K562 (cell line): ENCODE results near the gene RAPSN. TPM values are rescaled to one million over a fixed set of nuclear protein-coding genes. Genes with fewer than 3 reads are reported as not detected.
A peak's percentile ranks its signal among the peaks of the same experiment; 100 is the strongest.

Experiments used
- ATAC-seq: fragments of 200-7000 bp; cut with Tn5 transposase; 3 replicates; pipeline ENCODE4 v1.9.1; 2020; ENCODE audit warnings: moderate library complexity
- BruUV-seq: library from RNA; stranded (reverse); fragments of 400-500 nt; replicated peaks from 2 replicates; lab custom pipeline; 2021; lab: Mats Ljungman, UMichigan
- CTCF ChIA-PET: fragments of 300-600 bp; formaldehyde crosslinking; extraction: SDS; loops from one replicate; lab custom pipeline; 2021; ENCODE audit warnings: low intra/inter-chr PET ratio; lab: Yijun Ruan, JAX
- POLR2A ChIA-PET: fragments of 300-600, 350-650 bp; sonication (Branson Sonifier 250); formaldehyde crosslinking; extraction: SDS; loops from one replicate; lab custom pipeline; 2021; ENCODE audit warnings: antibody characterized with exemption, inconsistent platforms; lab: Yijun Ruan, JAX
- DNase-seq, 4 experiments: peaks; one replicate each; pipeline versions ENCODE4 v3.0.0 to v3.0.0-alpha.2; 2011 to 2018; ENCODE audit warnings: low spot score in 3 of 4, mixed read lengths in 3 of 4; ENCODE audit errors: extremely low read depth in 1 of 4
- FAIRE-seq: peaks from 2 replicates; lab custom pipeline; 2011; peaks lifted over from hg19 to GRCh38; lab: Jason Lieb, UNC
- H2AFZ ChIP-seq: 2 replicates; pipeline ENCODE4 v1.6.0; 2011; ENCODE audit warnings: low read depth, low read length, control low read depth, inconsistent platforms
- H3K27ac ChIP-seq: fragments of 200-600 bp; 3 replicates; pipeline ENCODE4 v1.8.0; 2011; ENCODE audit warnings: low read depth, mild to moderate bottlenecking, control low read depth, inconsistent platforms, low read length, moderate library complexity, mixed read lengths; ENCODE audit errors: extremely low read depth
- H3K27me3 ChIP-seq, 2 experiments: fragments of 300-600 bp in 1 of 2; 2 replicates in 1 of 2; 3 replicates in 1 of 2; pipeline versions ENCODE4 v1.6.0 to v1.8.0; 2011; ENCODE audit warnings: inconsistent platforms in 2 of 2, low read length in 2 of 2, mild to moderate bottlenecking in 1 of 2, mixed read lengths in 1 of 2, moderate library complexity in 1 of 2; ENCODE audit not compliant: control insufficient read depth in 2 of 2, insufficient read depth in 2 of 2
- H3K36me3 ChIP-seq: fragments of 300-600 bp; 3 replicates; pipeline ENCODE4 v1.8.0; 2011; ENCODE audit warnings: mild to moderate bottlenecking, low read length, inconsistent platforms; ENCODE audit not compliant: control insufficient read depth, insufficient read depth
- H3K4me1 ChIP-seq, 2 experiments: fragments of 200-600 bp in 1 of 2; replicated peaks in 1 of 2; 2 replicates in 1 of 2; 3 replicates in 1 of 2; pipeline versions ENCODE4 v1.5.1 to v1.8.0; 2011; ENCODE audit warnings: inconsistent platforms in 2 of 2, low read length in 2 of 2, mild to moderate bottlenecking in 1 of 2, mixed read lengths in 1 of 2, moderate library complexity in 1 of 2; ENCODE audit not compliant: control insufficient read depth in 2 of 2, insufficient read depth in 2 of 2
- H3K4me2 ChIP-seq: 2 replicates; pipeline ENCODE4 v1.6.1; 2011; ENCODE audit warnings: low read length, control low read depth, inconsistent platforms, mixed read lengths; ENCODE audit not compliant: insufficient read depth
- H3K4me3 ChIP-seq: fragments of 200-600 bp; sonication (generic), shearing (Covaris generic); 2 replicates; pipeline ENCODE4 v1.5.1; 2016; ENCODE audit warnings: control low read depth, inconsistent platforms
- H3K79me2 ChIP-seq: fragments of 200-600 bp; 3 replicates; pipeline ENCODE4 v1.8.0; 2011; ENCODE audit warnings: low read length, inconsistent platforms; ENCODE audit not compliant: control insufficient read depth, insufficient read depth
- H3K9ac ChIP-seq, 2 experiments: 2 replicates each; pipeline versions ENCODE4 v1.6.0 to v1.6.1; 2011; ENCODE audit warnings: low read depth in 2 of 2, low read length in 2 of 2, control low read depth in 1 of 2, inconsistent platforms in 1 of 2, mild to moderate bottlenecking in 1 of 2, mixed read lengths in 1 of 2; ENCODE audit not compliant: insufficient read depth in 1 of 2
- H3K9me1 ChIP-seq: one replicate; pipeline ENCODE4 v1.6.0; 2011; ENCODE audit warnings: inconsistent platforms, mild to moderate bottlenecking, low read length, moderate library complexity; ENCODE audit not compliant: control insufficient read depth, insufficient read depth
- H3K9me3 ChIP-seq: replicated peaks from 2 replicates; pipeline ENCODE4 v1.5.1; 2011; ENCODE audit warnings: low read depth, low read length, inconsistent platforms; ENCODE audit not compliant: control insufficient read depth, insufficient read depth
- H4K20me1 ChIP-seq: replicated peaks from 2 replicates; pipeline ENCODE4 v1.6.1; 2011; ENCODE audit warnings: low read length, inconsistent platforms, mixed read lengths; ENCODE audit not compliant: control insufficient read depth, insufficient read depth
- AFF4 ChIP-seq: sonication (generic); formaldehyde crosslinking; IDR thresholded peaks from 2 replicates; pipeline ENCODE4 v1.8.0; 2023; ENCODE audit warnings: mild to moderate bottlenecking, missing genetic modification reagents
- BDP1 ChIP-seq: IDR thresholded peaks from 3 replicates; pipeline ENCODE4 v1.6.1; 2011; ENCODE audit not compliant: insufficient read length, insufficient read depth
- CC2D1A ChIP-seq: fragments of 450-650 bp; IDR thresholded peaks from 2 replicates; pipeline ENCODE4 v1.6.1; 2017; ENCODE audit warnings: mild to moderate bottlenecking
- CHCHD3 ChIP-seq: fragments of 250-450 bp; sonication (Bioruptor Pico); IDR thresholded peaks from 2 replicates; pipeline ENCODE4 v2.1.2; 2022; ENCODE audit warnings: mild to moderate bottlenecking
- CREB5 ChIP-seq: fragments of 250-450 bp; sonication (Bioruptor Pico); IDR thresholded peaks from 2 replicates; pipeline ENCODE4 v1.5.0; 2020; ENCODE audit warnings: mild to moderate bottlenecking
- FOSL1 ChIP-seq: fragments of 200-800 bp; sonication (Bioruptor generic); conservative IDR thresholded peaks from 2 replicates; pipeline ENCODE4 v1.6.1; 2016; ENCODE audit warnings: missing genetic modification characterization, missing compliant biosample characterization
- HNRNPH1 ChIP-seq: fragments of 200-400 bp; formaldehyde crosslinking; optimal IDR thresholded peaks from 2 replicates; pipeline ENCODE3; 2017; ENCODE audit warnings: low read depth, mild to moderate bottlenecking, low read length, moderate library complexity
- L3MBTL2 ChIP-seq: fragments of 450-650 bp; IDR thresholded peaks from 2 replicates; pipeline ENCODE4 v1.6.1; 2016; ENCODE audit warnings: mild to moderate bottlenecking, moderate library complexity
- MCM7 ChIP-seq, 2 experiments: fragments of 450-650 bp; IDR thresholded peaks; 2 replicates each; pipeline ENCODE4 v1.6.1; 2016 to 2018
- POLR2AphosphoS2 ChIP-seq: IDR thresholded peaks from 2 replicates; pipeline ENCODE4 v1.6.1; 2012; ENCODE audit warnings: low read length, improper control_type of control experiment
- SAFB ChIP-seq: fragments of 200-400 bp; formaldehyde crosslinking; IDR thresholded peaks from 2 replicates; pipeline ENCODE4 v1.6.1; 2017; ENCODE audit warnings: low read depth, low read length, borderline replicate concordance
- SRF ChIP-seq, 2 experiments: fragments of 250-450, 450-650 bp in 1 of 2; sonication (Bioruptor Pico) in 1 of 2; sonication (generic) in 1 of 2; formaldehyde crosslinking; IDR thresholded peaks; 2 replicates each; pipeline versions ENCODE4 v1.5.0 to v1.5.1; 2020 to 2022; ENCODE audit warnings: mild to moderate bottlenecking in 1 of 2, missing genetic modification reagents in 1 of 2
- U2AF2 ChIP-seq: fragments of 200-400 bp; formaldehyde crosslinking; optimal IDR thresholded peaks from 2 replicates; pipeline ENCODE3; 2017; ENCODE audit warnings: low read depth, mild to moderate bottlenecking, low read length
- ZC3H8 ChIP-seq: fragments of 450-650 bp; IDR thresholded peaks from 2 replicates; pipeline ENCODE4 v1.6.1; 2017
- ZFPM2 ChIP-seq: fragments of 250-450 bp; sonication (Bioruptor Pico); IDR thresholded peaks from 2 replicates; pipeline ENCODE4 v1.5.1; 2022; ENCODE audit warnings: mild to moderate bottlenecking
- ZNF124 ChIP-seq: sonication (generic); formaldehyde crosslinking; IDR thresholded peaks from 2 replicates; pipeline ENCODE4 v1.8.1; 2022; ENCODE audit warnings: missing genetic modification reagents
- ZNF175 ChIP-seq: fragments of 200-800 bp; sonication (Bioruptor generic); IDR thresholded peaks from 2 replicates; pipeline ENCODE4 v1.6.1; 2016; ENCODE audit warnings: low read depth, mild to moderate bottlenecking, missing genetic modification characterization, missing compliant biosample characterization
- ZNF263 ChIP-seq: sonication (generic); formaldehyde crosslinking; IDR thresholded peaks from 2 replicates; pipeline ENCODE4 v1.8.0; 2022; ENCODE audit warnings: mild to moderate bottlenecking, missing genetic modification reagents, borderline replicate concordance
- ZNF717 ChIP-seq: fragments of 250-450 bp; sonication (Bioruptor Pico); IDR thresholded peaks from 2 replicates; pipeline ENCODE4 v1.5.0; 2021
- WGBS: fragments of 100-300 bp; shearing (Covaris generic); methylation state at CpG from one replicate; pipeline ENCODE4 v1.1.6; 2016; ENCODE audit warnings: low coverage, mixed read lengths; ENCODE audit not compliant: insufficient coverage; ENCODE audit errors: missing lambda C conversion rate; 5-methylcytosine and 5-hydroxymethylcytosine counted together
- in situ Hi-C: fragments of 300-500 bp; cut with MboI; formaldehyde crosslinking; loops from 4 replicates; pipeline ENCODE4 v1.15.0; 2018; ENCODE audit warnings: inconsistent platforms, mixed read lengths
- intact Hi-C: fragments of 100-400 bp; cut with micrococcal nuclease; formaldehyde crosslinking; loops from 2 replicates; pipeline ENCODE4 v1.14.2; 2022
- polyA plus RNA-seq, 8 experiments: library from polyadenylated mRNA; depleted of rRNA in 4 of 8; stranded (reverse) in 5 of 8; unstranded in 3 of 8; fragments of >200 nt; fragmentation: Nextera tagmentation in 2 of 8; fragmentation: Illumina TruSeq in 1 of 8; extraction: Ambion mirVana in 2 of 8; extraction: Trizol in 1 of 8; gene quantifications; 2 replicates each; pipeline versions ENCODE4 v1.2.1 to v1.2.3, GENCODE V29; 2011 to 2014; ENCODE audit warnings: inconsistent platforms in 1 of 8, missing spikeins in 1 of 8
- total RNA-seq, 7 experiments: library from RNA; depleted of rRNA in 6 of 7; stranded (reverse); fragments of >200 nt in 6 of 7; fragmentation: Illumina TruSeq in 2 of 7; extraction: Trizol in 2 of 7; gene quantifications; 2 replicates each; pipeline versions ENCODE4 v1.2.1 to v1.2.3, GENCODE V29; 2011 to 2021; ENCODE audit warnings: low replicate concordance in 1 of 7

The RAPSN gene
- total and polyA plus RNA-seq, 9 of the 15 experiments (the other 6 are each of a cell fraction or from before 2014, with no cell fraction given) = 0.06 to 0.11 TPM; not detected in 7

GRCh38 chr11:47467357-47467756 is 18.4 kb upstream of the RAPSN start (continued):
- TF ChIP-seq HNRNPH1 = no peak
- TF ChIP-seq ZNF717 (CRISPR knock-in tag) = no peak
- TF ChIP-seq SAFB = no peak
- TF ChIP-seq CC2D1A = no peak

- H3K9me3 ChIP-seq = no peaks in the 10 kb centered on the region
- peaks cover 4% of the 10 kb centered on the region; the same call in 1 of the 3 replicates for H3K79me2 ChIP-seq
- FAIRE-seq (no peak), DNase-seq (no peak), ATAC-seq (no peak; the same call in 2 of the 3 replicates)
- intact Hi-C loops = no loop called here
- ChIA-PET POLR2A (interaction anchor here (0.6 to 1.2 kb wide), 2 partner anchors 155 to 714 kb away, joined by 3 read pairs; no protein-coding TSS in a partner anchor), CTCF (no interaction called here)
- H3K9ac ChIP-seq = 0 out of 4 replicates have a peak overlapping the region, but pooled peaks of 1 of the 2 experiments have one; percentile 31
- no peaks in the 10 kb centered on the region for H3K27me3 ChIP-seq
- no peak overlapping the region for H3K4me3 ChIP-seq
- no TSS peak for BruUV-seq
- H3K4me1 ChIP-seq = no peaks in the 10 kb centered on the region
- H3K27ac ChIP-seq = no peak overlapping the region
- H3K9me1 ChIP-seq = no peaks in the 10 kb centered on the region
- 97% methylated on average over 3 of the region's 4 CpGs for WGBS
- H4K20me1 ChIP-seq = peaks cover 16% of the 10 kb centered on the region; the same call in 1 of the 2 replicates
- in situ Hi-C loops = no loop called here
- H2AFZ ChIP-seq = no peak overlapping the region
- H3K36me3 ChIP-seq = peaks cover 79% of the 10 kb centered on the region
- TF ChIP-seq ZFPM2 (CRISPR knock-in tag) = no peak
- no peak for TF ChIP-seq ZNF124
- TF ChIP-seq ZNF263 (CRISPR knock-in tag) = no peak
- no peak for TF ChIP-seq POLR2AphosphoS2
- TF ChIP-seq L3MBTL2 = no peak
- no peak for TF ChIP-seq ZNF175 (CRISPR knock-in tag)
- no peak for TF ChIP-seq FOSL1
- no peak for TF ChIP-seq CHCHD3 (CRISPR knock-in tag)
- TF ChIP-seq BDP1 = no peak
- no peak for TF ChIP-seq CREB5 (CRISPR knock-in tag)
- no peak for TF ChIP-seq AFF4 (CRISPR knock-in tag)
- no peak for TF ChIP-seq U2AF2
- no peak for TF ChIP-seq MCM7 (IDR thresholded peaks at IDR 0.05)
- TF ChIP-seq SRF (CRISPR knock-in tag; IDR thresholded peaks at IDR 0.05) = no peak
- no peak for TF ChIP-seq ZC3H8
- no peak overlapping the region for H3K4me2 ChIP-seq
Observed at GRCh38 chr11:47466701-47467250, 17.8 kb upstream of the RAPSN start.
